ENCODE data around the gene ESRRA.
A peak's percentile ranks its signal among the peaks of the same experiment; 100 is the strongest.
"Not testable (repeated sequence)": the region's sequence is repeated elsewhere in the genome, so short reads cannot be mapped to it uniquely, and the experiment has no call there.

Gene ESRRA

GRCh38 chr11:64292460-64293254, 12.7 kb upstream of the ESRRA start:
- DNase-seq = no peak

DNA sequence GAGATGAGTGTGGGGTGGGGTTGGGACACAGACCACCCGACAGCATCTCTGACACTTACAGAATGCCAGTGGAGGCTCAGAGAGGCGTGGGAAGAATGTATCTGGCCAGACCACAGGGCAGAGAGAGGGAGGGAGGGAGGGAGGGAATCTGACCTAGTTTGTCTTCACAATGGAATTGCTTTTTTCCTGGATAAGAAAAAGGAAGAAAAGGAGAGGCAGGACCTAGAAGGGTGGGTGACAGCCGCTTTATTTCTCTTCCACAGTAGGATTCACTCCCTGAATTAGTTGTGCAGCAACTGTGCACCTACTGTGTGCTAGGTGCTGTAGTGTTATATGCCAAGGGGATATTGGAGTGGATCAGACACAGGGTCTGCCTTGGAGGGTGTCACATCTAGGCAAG, 10.6 kb upstream of the ESRRA start:
- DNase-seq = no peak

DNA sequence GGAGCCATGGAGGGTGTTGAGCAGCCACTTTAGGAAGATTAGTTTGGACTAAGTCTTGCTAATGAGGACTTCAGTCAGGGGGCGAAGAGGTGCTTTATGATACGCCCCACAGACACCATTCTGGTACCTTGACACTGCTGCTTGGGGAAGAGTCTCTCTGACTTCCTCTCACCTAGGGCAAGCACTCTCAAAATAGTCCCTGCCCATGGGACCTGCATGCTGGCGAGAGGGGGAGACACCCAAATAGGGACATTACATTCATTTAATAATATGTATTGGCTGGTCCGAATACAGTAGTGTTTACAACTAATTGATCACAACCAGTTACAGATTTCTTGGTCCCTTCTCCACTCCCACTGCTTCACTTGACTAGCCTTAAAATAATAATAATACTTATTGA, 9.6 kb upstream of the ESRRA start:
- no peak for DNase-seq

DNA sequence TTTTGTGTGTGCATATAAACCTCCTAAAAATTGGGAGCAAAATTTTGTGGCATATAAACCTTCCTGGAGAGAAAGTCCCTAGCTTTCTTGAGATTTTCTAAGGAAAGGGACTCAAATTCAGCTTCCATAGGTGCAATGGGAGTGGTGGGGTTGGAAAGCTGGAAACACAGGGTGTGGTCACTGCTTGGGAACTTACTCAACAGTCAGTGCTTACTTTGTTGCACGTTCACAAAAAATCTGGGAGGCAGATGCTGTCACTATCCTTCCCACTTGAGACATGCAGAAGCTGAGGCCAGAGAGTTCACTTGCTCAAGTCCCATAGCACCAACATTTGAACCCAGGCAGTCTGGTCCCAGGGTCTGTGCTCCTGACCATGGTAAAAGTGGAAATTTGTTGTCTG, 9.1 kb upstream of the ESRRA start:
- DNase-seq = no peak

- DNase-seq = no peak
Measured at GRCh38 chr11:64296830-64297698, 8.3 kb upstream of the ESRRA start.

DNA sequence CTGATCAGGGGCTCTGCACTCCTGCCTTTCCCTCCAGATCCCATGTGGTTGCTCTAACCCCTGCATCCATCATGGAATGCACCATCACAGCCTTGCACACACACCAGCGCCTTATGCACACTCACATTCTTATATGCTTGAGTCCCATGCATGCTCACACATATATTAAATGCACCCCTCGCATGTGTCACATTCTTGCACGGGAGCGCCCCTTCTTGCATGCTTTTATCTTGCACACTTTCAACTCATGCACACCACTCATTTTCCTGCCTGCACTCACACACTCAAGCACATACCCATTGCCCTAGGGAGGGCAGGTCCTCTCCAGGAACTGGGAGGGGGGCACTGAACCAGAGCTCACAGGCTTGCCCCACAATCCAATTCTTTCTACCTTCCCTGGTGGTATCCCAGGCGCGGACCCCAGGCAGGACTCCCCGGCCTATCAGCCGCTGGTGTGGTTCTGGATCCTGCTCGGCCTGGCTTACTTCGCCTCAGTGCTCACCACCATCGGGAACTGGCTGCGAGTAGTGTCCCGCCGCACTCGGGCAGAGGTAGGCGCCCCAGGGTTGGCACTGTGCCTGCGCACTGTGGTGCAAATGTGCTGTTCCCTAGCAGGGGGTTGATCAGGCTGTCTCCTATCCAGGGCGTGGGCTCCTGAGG, 7.5 kb upstream of the ESRRA start:
- DNase-seq = peak; percentile 43

GRCh38 chr11:64298966-64299846, 6.1 kb upstream of the ESRRA start:
- DNase-seq = no peak

GRCh38 chr11:64299847-64300648, 5.3 kb upstream of the ESRRA start, which contains the start of gene CATSPERZ:
TSS of gene CATSPERZ (plus strand) at chr11:64300358. CDS start at chr11:64300411, 53 bp downstream.
- no peak for DNase-seq

DNA sequence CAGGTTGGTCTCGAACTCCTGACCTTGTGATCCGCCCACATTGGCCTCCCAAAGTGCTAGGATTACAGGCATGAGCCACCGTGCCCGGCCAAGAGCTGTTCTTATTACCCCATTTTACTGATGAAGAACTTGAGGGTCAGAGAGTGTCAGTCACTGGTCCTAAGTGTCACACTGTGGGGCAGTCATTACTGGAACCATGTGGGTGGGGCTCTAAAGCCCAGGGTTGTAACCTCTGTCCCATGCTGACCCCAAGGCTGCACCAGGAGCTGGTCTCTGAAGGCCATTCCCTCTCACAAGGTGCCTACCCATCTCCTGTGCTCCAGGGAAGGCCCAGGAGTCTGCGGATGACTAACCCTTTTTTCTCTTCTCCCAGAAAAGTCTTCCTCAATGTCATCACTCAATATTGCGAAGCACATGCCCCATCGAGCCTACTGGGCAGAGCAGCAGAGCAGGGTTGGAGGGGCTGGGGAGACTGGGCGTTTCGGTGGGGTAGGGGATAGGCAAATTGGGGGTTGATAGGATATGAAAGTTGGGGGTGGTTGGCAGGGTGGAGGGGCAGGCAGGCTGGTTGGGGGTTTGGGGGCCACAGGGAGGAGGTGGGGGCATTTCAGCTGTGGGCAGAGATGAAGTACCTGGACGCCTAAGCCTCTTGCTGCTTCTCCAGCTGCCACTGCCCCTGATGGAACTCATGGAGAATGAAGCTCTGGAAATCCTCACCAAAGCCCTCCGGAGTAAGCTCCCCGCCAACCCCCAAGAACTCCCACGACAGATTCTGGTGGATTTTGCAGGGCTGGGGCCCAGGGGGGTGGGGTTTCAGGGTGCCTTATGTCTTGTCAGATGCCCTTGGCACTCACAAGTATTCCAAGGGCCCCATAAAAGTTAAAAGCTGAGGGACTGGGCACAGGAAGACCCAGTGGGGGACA, 2.0 kb upstream of the ESRRA start:
- DNase-seq = no peak

DNA sequence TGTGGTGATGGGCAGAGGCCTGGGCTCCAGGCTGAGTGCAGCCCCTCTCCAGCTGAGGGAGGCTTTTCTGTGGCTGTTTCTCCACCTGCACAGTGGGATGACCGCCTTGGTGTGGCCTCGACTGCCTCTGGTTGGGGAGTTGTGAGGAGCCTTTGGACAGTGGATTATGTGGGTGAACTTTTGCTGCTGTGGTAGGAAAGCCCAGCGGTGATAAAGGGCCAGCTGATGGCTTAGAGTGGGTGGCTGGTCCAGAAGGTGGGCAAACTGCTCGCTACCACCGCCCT, 1.4 kb upstream of the ESRRA start:
- no peak for DNase-seq

DNA sequence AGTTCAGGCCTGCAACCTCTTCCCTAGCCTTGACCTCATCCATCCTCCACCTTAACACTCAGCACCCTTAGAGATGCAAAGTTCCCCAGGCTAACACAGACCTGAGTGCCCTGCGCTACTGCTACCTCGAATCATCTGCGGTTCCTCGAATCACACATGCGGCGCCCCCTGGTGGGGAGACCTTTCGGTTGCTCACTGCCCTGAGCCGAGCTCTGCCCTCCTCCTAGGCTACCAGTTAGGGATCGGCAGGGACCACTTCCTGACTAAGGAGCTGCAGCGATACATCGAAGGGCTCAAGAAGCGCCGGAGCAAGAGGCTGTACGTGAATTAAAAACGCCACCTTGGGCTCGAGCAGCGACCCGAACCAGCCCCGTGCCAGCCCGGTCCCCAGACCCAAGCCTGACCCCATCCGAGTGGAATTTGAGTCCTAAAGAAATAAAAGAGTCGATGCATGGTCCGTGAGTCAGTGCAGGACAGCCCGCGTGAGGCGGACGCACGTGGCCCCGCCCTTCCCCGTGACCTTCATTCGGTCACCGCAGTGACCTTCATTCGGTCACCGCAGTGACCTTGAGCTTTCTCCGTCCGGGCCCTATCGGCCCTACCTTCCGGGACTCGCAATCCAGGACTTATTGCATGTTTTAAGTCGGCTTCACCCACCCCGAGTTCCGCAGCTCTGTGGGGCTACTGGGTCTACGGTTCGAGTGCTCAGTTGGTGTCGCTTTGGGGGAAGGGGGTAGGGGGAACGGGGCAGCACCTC, 830 bp upstream of the ESRRA start:
- peak; percentile 94 for DNase-seq

GRCh38 chr11:64305691-64306562, 603 bp downstream of the ESRRA start:
- DNase-seq = peak; percentile 87

DNA sequence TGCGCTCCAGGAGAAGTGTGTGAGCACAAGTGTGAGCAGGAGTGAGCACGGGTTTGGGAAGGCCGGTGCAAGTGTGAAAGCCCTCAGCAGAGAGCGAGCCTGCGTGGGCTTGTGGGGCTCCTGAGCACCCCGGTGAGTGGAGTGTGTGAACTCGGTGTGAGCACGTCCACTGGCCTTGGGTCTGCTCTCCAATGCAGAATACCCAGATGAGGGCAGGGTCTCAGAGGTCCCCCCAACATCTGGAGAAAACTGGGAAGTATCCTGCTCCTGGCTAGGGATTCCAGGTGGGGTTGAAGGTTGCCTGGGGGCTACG, 1.2 kb downstream of the ESRRA start:
- no peak for DNase-seq

DNA sequence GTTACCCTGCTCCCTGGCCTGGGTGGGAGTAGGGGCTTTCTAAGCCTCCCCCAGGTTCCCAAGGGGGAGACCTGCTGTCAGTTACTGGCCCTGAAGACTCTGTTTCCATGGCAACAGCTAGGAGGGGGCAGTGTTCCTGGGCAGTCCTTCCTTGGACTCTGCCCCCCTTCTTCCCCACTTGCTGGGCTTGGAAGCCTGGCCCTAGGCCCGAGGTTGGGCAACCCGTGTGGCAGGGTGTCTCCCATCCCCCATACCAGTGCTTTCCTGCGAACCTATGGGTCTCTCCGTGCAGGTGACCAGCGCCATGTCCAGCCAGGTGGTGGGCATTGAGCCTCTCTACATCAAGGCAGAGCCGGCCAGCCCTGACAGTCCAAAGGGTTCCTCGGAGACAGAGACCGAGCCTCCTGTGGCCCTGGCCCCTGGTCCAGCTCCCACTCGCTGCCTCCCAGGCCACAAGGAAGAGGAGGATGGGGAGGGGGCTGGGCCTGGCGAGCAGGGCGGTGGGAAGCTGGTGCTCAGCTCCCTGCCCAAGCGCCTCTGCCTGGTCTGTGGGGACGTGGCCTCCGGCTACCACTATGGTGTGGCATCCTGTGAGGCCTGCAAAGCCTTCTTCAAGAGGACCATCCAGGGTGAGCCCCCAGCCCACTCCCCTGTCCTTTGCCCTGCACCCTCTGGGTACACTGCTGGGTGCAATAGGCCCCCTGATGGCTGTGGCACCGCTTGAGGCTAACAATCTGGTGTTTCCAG, 1.7 kb downstream of the ESRRA start:
- no peak for DNase-seq

GRCh38 chr11:64307795-64308194, 2.5 kb downstream of the ESRRA start:
- not testable (repeated sequence) for DNase-seq

GRCh38 chr11:64312947-64313346, 7.6 kb downstream of the ESRRA start:
- DNase-seq = no peak

DNA sequence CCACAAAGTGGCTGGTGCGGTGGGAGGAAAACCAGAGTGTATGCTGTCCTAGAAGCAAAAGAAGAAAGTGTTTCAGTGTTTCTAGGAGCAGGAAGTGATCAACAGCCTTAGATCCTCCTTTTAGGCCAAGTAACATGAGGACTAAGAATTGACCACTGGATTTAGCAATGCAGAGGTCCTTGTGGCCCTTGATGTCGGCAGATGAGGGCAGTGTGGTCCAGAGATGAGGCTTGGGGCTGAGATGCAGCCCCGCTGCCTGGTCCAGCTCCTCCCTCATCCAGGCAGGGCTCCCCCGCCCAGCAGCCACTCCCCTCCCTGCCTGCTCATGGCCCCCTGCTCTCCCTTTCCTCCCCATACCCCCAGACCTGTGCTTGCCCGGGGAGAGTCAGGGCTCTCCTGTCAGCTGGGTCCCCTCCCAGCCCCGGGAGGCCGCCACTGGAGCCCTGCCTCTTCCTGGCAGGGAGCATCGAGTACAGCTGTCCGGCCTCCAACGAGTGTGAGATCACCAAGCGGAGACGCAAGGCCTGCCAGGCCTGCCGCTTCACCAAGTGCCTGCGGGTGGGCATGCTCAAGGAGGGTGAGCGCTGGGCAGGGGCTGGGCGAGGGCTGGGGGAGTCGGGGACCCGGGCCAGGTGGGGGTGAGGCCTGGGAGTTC, 8.3 kb downstream of the ESRRA start:
- no peak for DNase-seq
